ENCODE measurements around the gene TACC3.

The TACC3 gene

GRCh38 chr4:1723131-1723801 is 1.9 kb downstream of the TACC3 start:
- DNase-seq (ENCODE audit: low read depth in 2 of 2): peak; percentile 52 to 62

GRCh38 chr4:1725521-1725920 is 4.2 kb downstream of the TACC3 start:
- DNase-seq (ENCODE audit: low read depth in 2 of 2): no peak

GRCh38 chr4:1726146-1726934 is 5.0 kb downstream of the TACC3 start:
- DNase-seq (ENCODE audit: low read depth in 2 of 2): peak; percentile 72 to 84

GRCh38 chr4:1727117-1728031 is 6.1 kb downstream of the TACC3 start:
- no peak for DNase-seq (ENCODE audit: low read depth in 2 of 2)

- DNase-seq (ENCODE audit: low read depth in 2 of 2): no peak
These were observed 7.0 kb downstream of the TACC3 start for GRCh38 chr4:1728061-1728980.

- DNase-seq (ENCODE audit: low read depth in 2 of 2): no peak
These were observed 9.3 kb downstream of the TACC3 start for GRCh38 chr4:1730532-1731135.

GRCh38 chr4:1731180-1731579 is 9.9 kb downstream of the TACC3 start:
- DNase-seq (ENCODE audit: low read depth in 2 of 2): no peak

- DNase-seq (ENCODE audit: low read depth in 2 of 2): no peak
These were observed 11.6 kb downstream of the TACC3 start for GRCh38 chr4:1732911-1733310.

GRCh38 chr4:1735215-1735614 is 13.9 kb downstream of the TACC3 start:
- no peak for DNase-seq (ENCODE audit: low read depth in 2 of 2)

GRCh38 chr4:1736812-1737211 is 15.5 kb downstream of the TACC3 start:
- no peak for DNase-seq (ENCODE audit: low read depth in 2 of 2)

GRCh38 chr4:1737666-1738065 is 16.3 kb downstream of the TACC3 start:
- DNase-seq (ENCODE audit: low read depth in 2 of 2): no peak

- no peak for DNase-seq (ENCODE audit: low read depth in 2 of 2)
These were observed 17.1 kb downstream of the TACC3 start for GRCh38 chr4:1738410-1738809.

- DNase-seq (ENCODE audit: low read depth in 2 of 2): no peak
These were observed 18.0 kb downstream of the TACC3 start for GRCh38 chr4:1739358-1739757.

- no peak for DNase-seq (ENCODE audit: low read depth in 2 of 2)
These were observed 18.8 kb downstream of the TACC3 start for GRCh38 chr4:1740021-1740545.

- DNase-seq (ENCODE audit: low read depth in 2 of 2): no peak
These were observed 19.9 kb downstream of the TACC3 start for GRCh38 chr4:1741208-1741607.

GRCh38 chr4:1743551-1743950 is 22.2 kb downstream of the TACC3 start:
- no peak for DNase-seq (ENCODE audit: low read depth in 2 of 2)

GRCh38 chr4:1743975-1744374 is 22.7 kb downstream of the TACC3 start:
- DNase-seq (ENCODE audit: low read depth in 2 of 2): no peak

- no peak for DNase-seq (ENCODE audit: low read depth in 2 of 2)
These were observed 23.2 kb downstream of the TACC3 start for GRCh38 chr4:1744552-1744951.

GRCh38 chr4:1745165-1745564 is 23.8 kb downstream of the TACC3 start:
- DNase-seq (ENCODE audit: low read depth in 2 of 2): no peak

- DNase-seq (ENCODE audit: low read depth in 2 of 2): no peak
These were observed 24.4 kb downstream of the TACC3 start for GRCh38 chr4:1745697-1746096.
